Mucosa of descending colon (tissue), 3 donors: ENCODE results near the gene AWAT2. TPM values are rescaled to one million over a fixed set of nuclear protein-coding genes. Genes with fewer than 3 reads are reported as not detected.

Source experiments
- ATAC-seq: fragments of 200-7000 bp; cut with Tn5 transposase; one replicate; pipeline ENCODE4 v1.9.1; 2020; ENCODE audit warnings: mild to moderate bottlenecking, moderate library complexity
- DNase-seq, 3 donors: peaks; one replicate each; pipeline ENCODE4 v3.0.0-alpha.2; 2020
- H3K36me3 ChIP-seq: fragments of 200-600 bp; one replicate; pipeline ENCODE4 v1.8.0; 2021; ENCODE audit warnings: low read depth, mild to moderate bottlenecking
- H3K4me1 ChIP-seq: fragments of 200-600 bp; one replicate; pipeline ENCODE4 v1.8.0; 2021; ENCODE audit warnings: low read depth, mild to moderate bottlenecking
- H3K4me3 ChIP-seq: fragments of 200-600 bp; one replicate; pipeline ENCODE4 v1.8.0; 2021; ENCODE audit warnings: mild to moderate bottlenecking
- H3K9me3 ChIP-seq: fragments of 200-600 bp; one replicate; pipeline ENCODE4 v1.8.0; 2021; ENCODE audit warnings: mild to moderate bottlenecking
- CTCF ChIP-seq: fragments of 200-600 bp; IDR thresholded peaks from one replicate; pipeline ENCODE4 v1.8.0; 2022; ENCODE audit warnings: antibody characterized with exemption, mild to moderate bottlenecking
- intact Hi-C, 2 donors: fragments of 100-400 bp; cut with DNase I in 1 of 2; cut with micrococcal nuclease in 1 of 2; formaldehyde crosslinking; loops; one replicate each; pipeline versions ENCODE4 v1.11.0 to v1.11.1; 2022; cut with DNase I, micrococcal nuclease
- total RNA-seq, 3 donors: library from RNA; stranded (reverse); fragmentation: NEBNext Ultra II Directional in 2 of 3; extraction: Animal tissue kit (Norgen Biotek cat#: 25700) in 2 of 3; gene quantifications; one replicate each; pipeline versions ENCODE4 v1.2.1 to v1.2.4, GENCODE V29; 2021 to 2023
- donor health status: DM: no; HTN: no; CAD: no; lungs with moderate emphysema.
- donor health status: DM: no; HTN: no; CAD: no.
- donor health status: DM: no; HTN: yes; CAD: no.

AWAT2 gene
- total RNA-seq, 3 donors from 2014 or later, result not detected

GRCh38 chrX:70026112-70026850 lies 23.5 kb downstream of the AWAT2 start:
- DNase-seq (no peak), ATAC-seq (no peak)
- no peak overlapping the region for H3K4me3 ChIP-seq
- no peaks in the 10 kb centered on the region for H3K9me3 ChIP-seq
- intact Hi-C loops, result no loop called here
- no peaks in the 10 kb centered on the region for H3K36me3 ChIP-seq
- no peak for TF ChIP-seq CTCF
- no peaks in the 10 kb centered on the region for H3K4me1 ChIP-seq

GRCh38 chrX:70025464-70025863 lies 24.3 kb downstream of the AWAT2 start:
- no peak for DNase-seq
- Histone ChIP-seq H3K9me3 (no peaks in the 10 kb centered on the region), H3K36me3 (no peaks in the 10 kb centered on the region), H3K4me3 (no peak overlapping the region), H3K4me1 (no peaks in the 10 kb centered on the region)
- TF ChIP-seq CTCF, result no peak
- intact Hi-C loops, result no loop called here
- no peak for ATAC-seq

- ATAC-seq (no peak), DNase-seq (no peak)
- TF ChIP-seq CTCF, result no peak
- intact Hi-C loops, result no loop called here
- Histone ChIP-seq H3K36me3 (no peaks in the 10 kb centered on the region), H3K9me3 (no peaks in the 10 kb centered on the region), H3K4me1 (no peaks in the 10 kb centered on the region), H3K4me3 (no peak overlapping the region)
Measured at GRCh38 chrX:70022616-70023015, 27.1 kb downstream of the AWAT2 start.

- no peak for TF ChIP-seq CTCF
- Histone ChIP-seq H3K9me3 (no peaks in the 10 kb centered on the region), H3K4me1 (no peaks in the 10 kb centered on the region), H3K4me3 (no peak overlapping the region), H3K36me3 (no peaks in the 10 kb centered on the region)
- ATAC-seq, result no peak
- intact Hi-C loops, result no loop called here
- no peak for DNase-seq
Measured at GRCh38 chrX:70016513-70016912, 33.2 kb downstream of the AWAT2 start.

- Histone ChIP-seq H3K4me1 (no peaks in the 10 kb centered on the region), H3K4me3 (no peak overlapping the region), H3K36me3 (no peaks in the 10 kb centered on the region), H3K9me3 (no peaks in the 10 kb centered on the region)
- DNase-seq (peak in 1 of 3 donors; percentile 4), ATAC-seq (peak; percentile 38)
- TF ChIP-seq CTCF, result no peak
- intact Hi-C loops, result no loop called here
Measured at GRCh38 chrX:70013466-70014381, 36.0 kb downstream of the AWAT2 start.
